CD4-positive, alpha-beta T cell treated with Interleukin-12 subunit alpha and Interleukin-12 subunit beta, for 1 hour (primary cell): Measurements from ENCODE around the gene PLEKHG1.
A peak's percentile ranks its signal among the peaks of the same experiment; 100 is the strongest.

Experiments used
- DNase-seq: peaks from one replicate; pipeline ENCODE4 v3.0.0-alpha.2; 2020

The PLEKHG1 gene

DNA sequence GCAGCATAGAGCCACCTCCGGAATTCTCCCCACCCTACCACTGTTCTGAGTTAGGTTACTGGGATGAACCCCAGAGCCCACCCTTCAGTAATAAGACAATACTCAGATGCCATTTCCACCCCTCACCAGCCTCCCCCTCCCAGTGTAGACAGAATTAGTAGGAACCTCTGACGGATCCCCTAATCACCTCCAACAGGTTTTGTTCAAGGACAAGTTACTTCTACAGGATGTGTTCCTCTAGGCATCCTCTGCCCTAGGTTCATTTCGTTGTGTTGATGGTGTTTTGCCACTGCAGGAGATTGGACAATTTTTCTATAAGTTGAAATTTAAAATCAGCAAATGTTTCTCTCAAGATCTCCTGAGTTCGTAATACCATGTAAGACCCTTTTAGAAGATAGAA lies 22.8 kb downstream of the PLEKHG1 start:
- no peak for DNase-seq

- DNase-seq = no peak
Observed at GRCh38 chr6:150622941-150623874, 23.5 kb downstream of the PLEKHG1 start.

DNA sequence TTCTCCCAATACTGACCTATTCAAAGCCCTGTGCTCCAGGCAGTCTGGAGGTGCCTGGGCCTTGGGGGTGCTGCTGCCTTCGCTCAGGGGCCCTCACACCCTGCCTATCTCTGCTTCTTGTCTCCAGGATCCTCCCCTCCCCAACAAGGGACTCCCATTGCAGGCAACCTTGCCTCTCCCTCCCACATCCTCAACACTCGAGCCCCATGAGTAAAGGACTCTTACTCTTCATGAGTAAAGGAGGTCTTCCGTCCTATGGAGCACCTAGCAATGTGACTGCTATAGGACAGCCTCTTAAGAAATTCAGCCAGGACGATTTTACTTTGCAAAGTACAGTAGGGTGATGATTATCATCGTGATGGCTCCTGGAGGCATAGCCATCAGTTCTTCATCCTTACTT lies 24.5 kb downstream of the PLEKHG1 start:
- no peak for DNase-seq

- DNase-seq = no peak
Observed at GRCh38 chr6:150625927-150626326, 26.2 kb downstream of the PLEKHG1 start.

- DNase-seq = no peak
Observed at GRCh38 chr6:150627154-150627553, 27.5 kb downstream of the PLEKHG1 start.

- DNase-seq = no peak
Observed at GRCh38 chr6:150627585-150628025, 27.9 kb downstream of the PLEKHG1 start.

- no peak for DNase-seq
Observed at GRCh38 chr6:150628908-150629307, 29.2 kb downstream of the PLEKHG1 start.

DNA sequence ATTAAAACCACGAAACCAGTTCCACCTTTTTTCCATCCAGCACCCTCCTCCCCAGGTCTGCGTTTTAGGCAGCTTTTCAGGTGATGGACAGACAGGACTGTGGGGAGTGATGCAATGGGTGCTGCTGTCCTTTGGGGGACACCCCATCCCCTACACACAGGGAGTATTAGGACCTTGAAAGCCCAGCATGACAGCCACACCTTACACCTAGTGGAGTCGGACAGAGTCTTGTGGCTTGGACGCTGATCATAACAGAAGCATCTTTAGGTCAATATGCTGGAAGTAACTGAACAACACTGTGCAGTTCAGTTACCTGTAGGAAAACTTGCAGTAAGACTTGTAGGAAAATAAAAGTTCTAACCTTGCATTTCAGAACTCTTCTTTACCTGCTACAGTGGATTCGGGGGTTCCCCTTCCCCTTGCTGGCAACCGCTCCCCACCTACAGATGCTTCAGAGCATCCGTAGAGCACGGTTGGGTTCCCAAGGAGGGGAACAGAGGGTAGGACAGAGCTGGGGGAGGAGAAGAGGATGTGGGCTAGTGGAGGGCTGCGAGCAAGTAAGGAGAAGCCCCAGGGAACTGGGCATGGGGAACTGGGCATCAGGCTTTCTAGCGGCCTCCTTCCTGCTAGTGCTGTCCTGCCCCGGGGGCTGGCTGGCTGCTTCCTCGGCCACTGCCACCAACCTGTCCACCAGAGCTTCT lies 31.7 kb downstream of the PLEKHG1 start:
- DNase-seq = peak; percentile 5

GRCh38 chr6:150631984-150632642 lies 32.4 kb downstream of the PLEKHG1 start:
- no peak for DNase-seq

- DNase-seq = peak; percentile 12
Observed at GRCh38 chr6:150632785-150633485, 33.2 kb downstream of the PLEKHG1 start.

DNA sequence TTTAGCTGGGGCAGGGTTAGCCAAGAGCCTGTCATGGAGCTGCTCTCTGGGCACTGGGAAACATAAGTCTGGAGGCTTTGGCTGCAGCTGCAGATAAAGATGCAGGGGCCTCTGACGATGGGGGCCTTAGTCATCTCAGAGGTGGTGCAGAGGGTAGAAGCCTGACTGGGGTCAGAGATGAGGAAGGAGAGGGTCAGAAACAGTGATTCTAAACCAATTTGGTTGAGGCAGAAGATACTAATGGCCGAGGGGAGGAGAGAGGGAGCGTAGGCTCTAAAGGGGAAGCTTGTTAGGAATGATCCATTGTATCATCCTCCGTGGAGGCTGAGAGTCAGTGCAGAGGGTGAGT lies 33.8 kb downstream of the PLEKHG1 start:
- no peak for DNase-seq

GRCh38 chr6:150634176-150634963 lies 34.7 kb downstream of the PLEKHG1 start:
- DNase-seq = no peak

DNA sequence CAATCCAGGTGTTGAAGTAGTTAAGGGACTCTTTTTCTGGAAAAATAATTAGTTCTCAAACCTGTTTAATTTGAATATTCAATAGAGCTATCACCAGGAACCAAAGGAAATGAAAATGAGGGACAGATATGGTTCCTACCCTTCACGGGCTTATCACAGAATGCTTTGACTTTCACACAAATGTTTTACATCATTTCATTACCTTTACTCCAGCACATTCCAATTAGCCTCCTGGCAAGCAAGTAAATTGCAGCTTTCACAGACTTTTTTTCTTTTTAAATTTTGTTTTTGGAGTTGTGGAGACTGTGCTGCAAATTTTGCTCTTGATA lies 35.2 kb downstream of the PLEKHG1 start:
- no peak for DNase-seq

- peak; percentile 14 for DNase-seq
Observed at GRCh38 chr6:150635906-150636514, 36.3 kb downstream of the PLEKHG1 start.

GRCh38 chr6:150636808-150637207 lies 37.1 kb downstream of the PLEKHG1 start:
- DNase-seq = no peak

GRCh38 chr6:150637266-150637665 lies 37.6 kb downstream of the PLEKHG1 start:
- DNase-seq = no peak

GRCh38 chr6:150638267-150638666 lies 38.6 kb downstream of the PLEKHG1 start:
- no peak for DNase-seq

DNA sequence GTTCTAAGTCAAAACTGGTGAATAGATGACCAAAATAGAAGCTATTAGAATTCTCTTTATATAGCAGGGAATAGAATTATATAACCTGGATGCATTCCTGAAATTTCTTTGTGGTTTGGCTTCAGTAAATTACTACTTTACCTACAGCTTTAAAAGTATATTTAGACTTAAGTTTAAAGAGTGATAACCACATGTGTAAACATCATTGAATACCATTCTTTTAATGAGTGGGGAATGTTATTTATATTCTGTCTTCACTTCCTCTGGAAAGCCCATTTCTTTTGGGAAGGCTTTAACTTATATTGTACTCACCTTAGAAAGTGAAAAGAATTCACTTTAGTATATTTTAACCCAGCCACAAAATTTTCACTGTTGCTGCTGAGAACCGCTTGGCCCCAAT lies 39.1 kb downstream of the PLEKHG1 start:
- DNase-seq = no peak

DNA sequence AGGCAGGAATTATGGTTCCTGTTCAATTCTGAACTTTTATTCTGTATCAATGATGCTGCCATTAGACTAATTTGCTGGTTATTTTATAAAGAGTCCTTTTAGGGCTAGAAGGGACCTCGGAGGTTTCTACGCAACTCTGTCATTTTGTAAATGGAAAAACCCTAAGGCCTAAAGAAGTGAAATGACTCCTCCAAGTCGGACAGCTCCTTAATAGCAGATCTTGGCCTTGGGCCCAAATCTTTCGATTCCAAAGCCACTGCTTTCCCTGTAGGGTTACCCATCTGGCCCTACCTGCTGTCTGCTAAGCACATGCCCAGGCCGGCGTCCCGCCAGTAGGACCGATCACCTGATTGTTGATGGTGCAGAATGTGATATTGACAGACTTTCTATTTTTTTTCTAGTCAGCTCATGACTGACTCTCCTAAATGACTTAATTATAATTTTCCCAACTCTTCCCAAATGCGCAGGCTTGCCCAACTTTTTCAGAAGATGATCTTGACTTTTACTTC lies 40.2 kb downstream of the PLEKHG1 start:
- DNase-seq = no peak

GRCh38 chr6:150640556-150641209 lies 41.0 kb downstream of the PLEKHG1 start:
- no peak for DNase-seq
